SIG-M5 treated with dmso at 0.1 percent for 504 hours (cell line): Measurements from ENCODE around the gene VPS37B.
"Not testable (repeated sequence)": the region's sequence is repeated elsewhere in the genome, so short reads cannot be mapped to it uniquely, and the experiment has no call there.

ENCODE experiments used
- DNase-seq: peaks from one replicate; lab custom pipeline; 2025; ENCODE audit not compliant: unreplicated experiment; lab: John Stamatoyannopoulos, UW

VPS37B gene

GRCh38 chr12:122895704-122896636, at the start of gene VPS37B:
TSS of gene VPS37B (minus strand) at chr12:122896124. CDS start at chr12:122896062, 62 bp downstream.
- peak; percentile 51 for DNase-seq

- no peak for DNase-seq
These were observed 49.0 kb upstream of the VPS37B start for GRCh38 chr12:122944605-122945592.

GRCh38 chr12:122943196-122943595, 47.3 kb upstream of the VPS37B start:
- DNase-seq = no peak

GRCh38 chr12:122942637-122943036, 46.7 kb upstream of the VPS37B start:
- DNase-seq = no peak

GRCh38 chr12:122941351-122941750, 45.4 kb upstream of the VPS37B start:
- DNase-seq = not testable (repeated sequence)

GRCh38 chr12:122939125-122939524, 43.2 kb upstream of the VPS37B start:
- no peak for DNase-seq

- no peak for DNase-seq
These were observed 41.7 kb upstream of the VPS37B start for GRCh38 chr12:122937622-122938091.

- no peak for DNase-seq
These were observed 39.4 kb upstream of the VPS37B start for GRCh38 chr12:122935318-122935717.

GRCh38 chr12:122934722-122935121, 38.8 kb upstream of the VPS37B start:
- no peak for DNase-seq

- no peak for DNase-seq
These were observed 36.3 kb upstream of the VPS37B start for GRCh38 chr12:122932207-122932606.

- no peak for DNase-seq
These were observed 33.9 kb upstream of the VPS37B start for GRCh38 chr12:122929812-122930211.

GRCh38 chr12:122929148-122929538, 33.2 kb upstream of the VPS37B start:
- no peak for DNase-seq

GRCh38 chr12:122928404-122929147, 32.7 kb upstream of the VPS37B start:
- no peak for DNase-seq

GRCh38 chr12:122927756-122928403, 32.0 kb upstream of the VPS37B start:
- DNase-seq = no peak

- DNase-seq = no peak
These were observed 26.0 kb upstream of the VPS37B start for GRCh38 chr12:122921917-122922316.

- no peak for DNase-seq
These were observed 24.8 kb upstream of the VPS37B start for GRCh38 chr12:122920687-122921086.

- DNase-seq = no peak
These were observed 22.9 kb upstream of the VPS37B start for GRCh38 chr12:122918827-122919226.

- DNase-seq = no peak
These were observed 21.7 kb upstream of the VPS37B start for GRCh38 chr12:122917507-122918121.

GRCh38 chr12:122909442-122910288, 13.7 kb upstream of the VPS37B start:
- no peak for DNase-seq
